Sciatic nerve (tissue), 2 donors: ENCODE data around the gene ATP10D. TPM values are rescaled to one million over a fixed set of nuclear protein-coding genes. Genes with fewer than 3 reads are reported as not detected.

Experiments used
- ATAC-seq: fragments of 200-7000 bp; cut with Tn5 transposase; one replicate; pipeline ENCODE4 v1.9.1; 2020; ENCODE audit warnings: mild to moderate bottlenecking, moderate library complexity
- DNase-seq: peaks from one replicate; pipeline ENCODE4 v3.0.0-alpha.2; 2020; ENCODE audit warnings: low spot score
- intact Hi-C: fragments of 100-400 bp; cut with DNase I; formaldehyde crosslinking; loops from one replicate; pipeline ENCODE4 v1.14.2; 2022
- total RNA-seq: library from RNA; stranded (reverse); fragmentation: NEBNext Ultra II Directional; extraction: Animal tissue kit (Norgen Biotek cat#: 25700); gene quantifications from one replicate; pipeline ENCODE4 v1.2.1, GENCODE V29; 2021
- donor health status: DM: no; HTN: no; CAD: no.
- donor health status: DM: no; HTN: no; CAD: no.

ATP10D gene
- total RNA-seq, 1 donor from 2014 or later, result 35.9 TPM

DNA sequence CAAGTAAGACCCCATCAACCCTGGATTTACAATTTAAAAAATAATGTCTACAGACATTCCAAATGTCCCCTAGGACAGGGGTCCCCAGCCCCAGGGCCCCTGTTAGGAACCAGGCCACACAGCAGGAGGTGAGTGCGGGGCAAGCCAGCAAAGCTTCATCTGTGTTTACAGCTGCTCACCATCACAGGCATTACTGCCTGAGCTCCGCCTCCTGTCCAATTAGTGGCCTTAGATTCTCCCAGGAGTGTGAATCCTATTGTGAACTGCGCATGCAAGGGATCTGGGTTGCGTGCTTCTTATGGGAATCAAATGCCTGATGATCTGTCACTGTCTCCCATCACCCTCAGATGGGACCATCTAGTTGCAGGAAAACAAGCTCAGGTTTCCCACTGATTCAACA, 146.1 kb downstream of the ATP10D start:
- intact Hi-C loops, result no loop called here
- DNase-seq, result no peak
- ATAC-seq, result no peak

DNA sequence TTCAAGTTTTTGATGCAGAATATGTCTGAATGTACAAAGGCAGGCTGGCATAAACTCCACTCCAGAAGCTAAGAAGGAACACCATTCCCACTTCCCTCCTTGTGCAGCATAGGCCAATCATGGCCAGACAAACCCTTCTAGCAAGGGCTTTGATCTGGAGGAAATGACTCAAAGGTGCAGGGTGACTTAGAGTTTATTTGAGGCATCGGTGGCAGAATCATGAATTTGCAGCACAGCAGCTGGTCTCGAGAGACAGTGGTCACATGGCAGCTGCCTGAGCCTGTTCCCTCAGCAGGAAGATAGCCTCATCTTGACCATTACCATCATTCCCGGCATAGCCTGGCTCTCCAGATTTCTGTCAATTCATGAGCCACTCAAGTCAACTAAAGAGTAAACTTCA, 154.5 kb downstream of the ATP10D start:
- ATAC-seq (no peak), DNase-seq (no peak)
- intact Hi-C loops, result no loop called here

DNA sequence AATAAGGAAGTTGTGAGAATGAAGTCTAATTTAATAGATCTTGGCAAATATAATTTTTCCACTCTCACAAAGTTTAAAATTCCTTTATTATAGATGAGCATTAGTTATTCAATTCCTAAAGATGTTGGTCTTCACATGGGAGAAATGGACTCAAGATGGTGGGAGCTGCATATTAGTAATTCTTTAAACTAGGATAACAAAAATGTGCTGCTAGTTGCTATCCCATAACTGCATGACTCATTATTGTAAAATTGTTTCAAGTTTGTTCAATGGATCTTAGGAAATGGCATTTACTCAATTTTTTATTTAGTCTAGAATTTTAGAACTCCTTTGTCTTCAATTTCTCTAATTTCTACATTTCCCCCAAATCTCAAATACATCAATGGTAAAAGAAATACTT, 155.8 kb downstream of the ATP10D start:
- ATAC-seq, result no peak
- no peak for DNase-seq
- intact Hi-C loops, result no loop called here

DNA sequence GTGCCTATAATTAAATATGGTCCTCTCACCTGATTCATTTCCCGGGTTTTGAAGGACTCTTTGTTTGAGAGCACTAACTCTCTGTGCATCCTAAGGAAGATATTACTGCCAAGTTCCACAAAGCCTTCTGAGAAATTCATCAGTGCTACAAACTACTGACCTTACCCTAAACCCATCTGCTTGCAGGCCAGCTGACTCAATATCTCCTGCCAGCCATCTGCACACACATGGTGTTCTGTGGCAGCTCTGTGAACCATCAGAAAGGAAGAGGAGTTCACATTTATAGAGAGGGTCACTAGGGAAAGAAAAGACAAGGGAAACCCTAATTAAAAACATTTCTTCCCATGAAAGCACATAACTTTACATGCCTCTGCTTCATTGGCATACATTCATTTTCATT, 156.7 kb downstream of the ATP10D start:
- ATAC-seq, result peak; percentile 79
- intact Hi-C loops, result no loop called here
- DNase-seq, result no peak

DNA sequence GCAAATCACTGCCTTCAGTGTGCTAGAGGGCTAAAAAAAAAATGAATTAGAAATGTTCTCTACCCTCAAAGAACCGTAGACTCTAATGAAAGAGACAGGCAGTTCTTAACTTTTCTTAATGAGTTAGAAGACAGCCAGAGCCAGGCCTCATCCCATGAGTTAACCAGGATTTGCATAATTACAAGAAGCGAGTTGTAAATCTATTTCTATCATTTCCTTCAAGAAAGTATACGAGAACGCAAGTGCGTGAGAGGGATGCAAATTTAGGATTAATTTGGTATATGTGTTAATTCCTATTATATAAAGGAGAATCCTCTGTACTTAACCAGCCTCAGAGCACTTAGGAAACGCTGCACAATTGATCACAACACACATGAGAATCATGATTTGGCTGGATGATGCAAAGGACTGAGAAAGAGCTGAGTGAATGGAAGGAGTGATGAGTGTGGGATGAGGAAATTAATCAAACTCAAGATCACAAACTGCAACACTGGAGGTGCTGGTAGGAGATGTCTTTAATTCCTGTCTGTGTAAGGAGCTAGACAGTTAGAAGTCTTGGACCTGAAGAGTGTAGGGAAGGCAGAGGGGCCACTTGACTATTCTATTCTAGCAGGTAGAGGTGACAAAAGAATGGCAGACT, 157.2 kb downstream of the ATP10D start:
- ATAC-seq (no peak), DNase-seq (no peak)
- intact Hi-C loops, result no loop called here

Other genes starting within 250 kb of the ATP10D start
- 10.7 TPM for gene COMMD8, start 21.6 kb upstream of the ATP10D start, total RNA-seq